ENCODE data around the gene MAP3K4.
A peak's percentile ranks its signal among the peaks of the same experiment; 100 is the strongest.

Gene MAP3K4

GRCh38 chr6:160991406-160992060, at the start of gene MAP3K4:
MAP3K4 (plus strand) TSS chr6:160991769; CDS start chr6:160991932, 163 bp downstream.
- DNase-seq: peak; percentile 53

- DNase-seq: no peak
Measured at GRCh38 chr6:160943997-160944396, 47.6 kb upstream of the MAP3K4 start.

- no peak for DNase-seq
Measured at GRCh38 chr6:160945516-160946177, 45.9 kb upstream of the MAP3K4 start.

GRCh38 chr6:160949531-160949930, 42.0 kb upstream of the MAP3K4 start:
- no peak for DNase-seq

GRCh38 chr6:160950507-160950906, 41.1 kb upstream of the MAP3K4 start:
- no peak for DNase-seq

- no peak for DNase-seq
Measured at GRCh38 chr6:160951187-160952030, 40.2 kb upstream of the MAP3K4 start.

- DNase-seq: no peak
Measured at GRCh38 chr6:160952633-160953281, 38.8 kb upstream of the MAP3K4 start.

- DNase-seq: no peak
Measured at GRCh38 chr6:160955508-160956295, 35.9 kb upstream of the MAP3K4 start.

GRCh38 chr6:160956300-160957035, 35.1 kb upstream of the MAP3K4 start:
- no peak for DNase-seq

GRCh38 chr6:160959726-160960435, 31.7 kb upstream of the MAP3K4 start:
- DNase-seq: no peak

- no peak for DNase-seq
Measured at GRCh38 chr6:160960839-160961238, 30.7 kb upstream of the MAP3K4 start.

GRCh38 chr6:160962835-160963623, 28.5 kb upstream of the MAP3K4 start:
- DNase-seq: no peak

- DNase-seq: no peak
Measured at GRCh38 chr6:160963651-160964050, 27.9 kb upstream of the MAP3K4 start.

- no peak for DNase-seq
Measured at GRCh38 chr6:160965893-160966292, 25.7 kb upstream of the MAP3K4 start.

- DNase-seq: no peak
Measured at GRCh38 chr6:160966493-160967229, 24.9 kb upstream of the MAP3K4 start.

GRCh38 chr6:160967351-160967750, 24.2 kb upstream of the MAP3K4 start:
- no peak for DNase-seq

GRCh38 chr6:160967833-160968232, 23.7 kb upstream of the MAP3K4 start:
- DNase-seq: no peak

- no peak for DNase-seq
Measured at GRCh38 chr6:160971171-160971570, 20.4 kb upstream of the MAP3K4 start.

- no peak for DNase-seq
Measured at GRCh38 chr6:160972111-160972510, 19.5 kb upstream of the MAP3K4 start.
